ENCODE results near the gene TRAK2. TPM values are rescaled to one million over a fixed set of nuclear protein-coding genes. Genes with fewer than 3 reads are reported as not detected.

TRAK2 gene
- total and polyA plus RNA-seq, 2 donors (not counting 1 experiment from before 2014, with no cell fraction given) = 73.2 to 81.1 TPM

GRCh38 chr2:201413552-201413951 is 37.7 kb downstream of the TRAK2 start:
- H3K27ac ChIP-seq (ENCODE audit: insufficient read depth, low read length) = no peak overlapping the region
- H4K20me1 ChIP-seq (ENCODE audit: control insufficient read depth, extremely low read depth, insufficient read depth, low read length) = no peaks in the 10 kb centered on the region
- no peak overlapping the region for H3K9ac ChIP-seq (ENCODE audit: insufficient read depth, low read length)
- no peaks in the 10 kb centered on the region for H3K27me3 ChIP-seq (ENCODE audit: control insufficient read depth, insufficient read depth, low read length)
- H3K79me2 ChIP-seq (ENCODE audit: control insufficient read depth, insufficient read depth, low read length) = peaks cover 30% of the 10 kb centered on the region
- no peak for TF ChIP-seq CTCF (conservative IDR thresholded peaks at IDR 0.05 in 1 of 2, IDR thresholded peaks at IDR 0.05 in 1 of 2; ENCODE audit: low read depth in 1 of 2, low read length in 2 of 2)
- no peak for TF ChIP-seq EZH2 (IDR thresholded peaks at IDR 0.05; ENCODE audit: low read length, missing control alignments)
- no peak for DNase-seq (ENCODE audit: low read depth in 2 of 2)
- H3K4me2 ChIP-seq (ENCODE audit: extremely low read depth, insufficient read depth, low read length) = no peak overlapping the region
- no peak overlapping the region for H2AFZ ChIP-seq (ENCODE audit: low read length)
- H3K9me3 ChIP-seq (ENCODE audit: control insufficient read depth, insufficient read depth, low read depth, low read length) = no peaks in the 10 kb centered on the region
- no peaks in the 10 kb centered on the region for H3K36me3 ChIP-seq (ENCODE audit: control insufficient read depth, insufficient read depth, low read length)
- H3K4me1 ChIP-seq (ENCODE audit: control insufficient read depth, extremely low read depth, insufficient read depth, low read length) = peaks cover 11% of the 10 kb centered on the region
- H3K4me3 ChIP-seq (replicated peaks in 1 of 4; ENCODE audit: control extremely low read depth in 1 of 4, insufficient read depth in 1 of 4, low read depth in 3 of 4, low read length in 4 of 4) = no peak overlapping the region

- Histone ChIP-seq H3K9me3 (ENCODE audit: control insufficient read depth, insufficient read depth, low read depth, low read length) (no peaks in the 10 kb centered on the region), H3K36me3 (ENCODE audit: control insufficient read depth, insufficient read depth, low read length) (no peaks in the 10 kb centered on the region), H3K4me3 (replicated peaks in 1 of 4; ENCODE audit: control extremely low read depth in 1 of 4, insufficient read depth in 1 of 4, low read depth in 3 of 4, low read length in 4 of 4) (no peak overlapping the region), H3K27ac (ENCODE audit: insufficient read depth, low read length) (no peak overlapping the region), H2AFZ (ENCODE audit: low read length) (no peak overlapping the region), H3K79me2 (ENCODE audit: control insufficient read depth, insufficient read depth, low read length) (peaks cover 30% of the 10 kb centered on the region), H3K27me3 (ENCODE audit: control insufficient read depth, insufficient read depth, low read length) (no peaks in the 10 kb centered on the region), H4K20me1 (ENCODE audit: control insufficient read depth, extremely low read depth, insufficient read depth, low read length) (no peaks in the 10 kb centered on the region), H3K4me1 (ENCODE audit: control insufficient read depth, extremely low read depth, insufficient read depth, low read length) (peaks cover 11% of the 10 kb centered on the region), H3K9ac (ENCODE audit: insufficient read depth, low read length) (no peak overlapping the region), H3K4me2 (ENCODE audit: extremely low read depth, insufficient read depth, low read length) (no peak overlapping the region)
- TF ChIP-seq CTCF (conservative IDR thresholded peaks at IDR 0.05 in 1 of 2, IDR thresholded peaks at IDR 0.05 in 1 of 2; ENCODE audit: low read depth in 1 of 2, low read length in 2 of 2) (no peak), EZH2 (IDR thresholded peaks at IDR 0.05; ENCODE audit: low read length, missing control alignments) (no peak)
- DNase-seq (ENCODE audit: low read depth in 2 of 2) = no peak
These were observed 38.1 kb downstream of the TRAK2 start for GRCh38 chr2:201413143-201413542.

- Histone ChIP-seq H3K4me3 (replicated peaks in 1 of 4; ENCODE audit: control extremely low read depth in 1 of 4, insufficient read depth in 1 of 4, low read depth in 3 of 4, low read length in 4 of 4) (no peak overlapping the region), H3K4me2 (ENCODE audit: extremely low read depth, insufficient read depth, low read length) (no peak overlapping the region), H3K36me3 (ENCODE audit: control insufficient read depth, insufficient read depth, low read length) (no peaks in the 10 kb centered on the region), H2AFZ (ENCODE audit: low read length) (no peak overlapping the region), H3K79me2 (ENCODE audit: control insufficient read depth, insufficient read depth, low read length) (peaks cover 24% of the 10 kb centered on the region), H3K4me1 (ENCODE audit: control insufficient read depth, extremely low read depth, insufficient read depth, low read length) (peaks cover 14% of the 10 kb centered on the region), H3K27ac (ENCODE audit: insufficient read depth, low read length) (no peak overlapping the region), H3K9me3 (ENCODE audit: control insufficient read depth, insufficient read depth, low read depth, low read length) (no peaks in the 10 kb centered on the region), H3K9ac (ENCODE audit: insufficient read depth, low read length) (no peak overlapping the region), H4K20me1 (ENCODE audit: control insufficient read depth, extremely low read depth, insufficient read depth, low read length) (no peaks in the 10 kb centered on the region), H3K27me3 (ENCODE audit: control insufficient read depth, insufficient read depth, low read length) (no peaks in the 10 kb centered on the region)
- no peak for TF ChIP-seq EZH2 (IDR thresholded peaks at IDR 0.05; ENCODE audit: low read length, missing control alignments)
- no peak for TF ChIP-seq CTCF (conservative IDR thresholded peaks at IDR 0.05 in 1 of 2, IDR thresholded peaks at IDR 0.05 in 1 of 2; ENCODE audit: low read depth in 1 of 2, low read length in 2 of 2)
- peak in 1 of 2 donors; percentile 41 for DNase-seq (ENCODE audit: low read depth in 2 of 2)
These were observed 39.8 kb downstream of the TRAK2 start for GRCh38 chr2:201411421-201411820.

Data from fibroblast of lung (primary cell).